COLO829 (cell line): ENCODE results near the gene FADS2.

Experiments used
- DNase-seq: peaks from one replicate; pipeline ENCODE4 v3.0.0; 2012; ENCODE audit warnings: low spot score

FADS2 gene

DNA sequence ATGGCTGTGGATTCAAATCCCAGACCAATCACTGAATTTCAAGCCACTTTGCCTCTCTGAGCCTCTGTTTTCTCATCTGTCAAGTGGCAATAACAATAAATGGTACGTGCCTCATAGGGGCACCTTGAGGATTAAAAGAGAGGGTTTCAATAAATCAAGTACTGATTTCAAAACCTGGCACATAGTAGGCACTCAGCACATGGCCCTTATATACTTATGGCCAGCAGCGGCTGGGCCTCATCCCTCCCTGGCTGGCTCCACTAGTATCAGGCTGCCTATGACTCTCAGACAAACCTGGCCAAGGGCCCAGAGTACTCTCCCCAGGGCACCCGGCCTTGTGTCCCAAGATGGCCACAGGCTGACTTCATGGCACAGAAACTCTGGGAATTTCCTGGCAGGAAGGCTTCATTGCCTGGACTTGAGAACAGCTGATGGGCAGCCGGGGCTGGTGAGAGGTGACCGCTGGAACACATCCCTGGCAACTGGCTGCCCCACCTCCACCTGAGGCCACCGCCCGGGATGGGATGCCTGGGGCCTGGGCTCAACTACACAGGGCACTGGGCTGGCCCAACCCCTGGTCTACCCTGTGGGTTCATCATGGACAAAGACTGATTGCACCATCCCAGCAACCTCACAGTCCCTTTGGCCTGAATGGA, 59.9 kb downstream of the FADS2 start:
- DNase-seq = no peak

DNA sequence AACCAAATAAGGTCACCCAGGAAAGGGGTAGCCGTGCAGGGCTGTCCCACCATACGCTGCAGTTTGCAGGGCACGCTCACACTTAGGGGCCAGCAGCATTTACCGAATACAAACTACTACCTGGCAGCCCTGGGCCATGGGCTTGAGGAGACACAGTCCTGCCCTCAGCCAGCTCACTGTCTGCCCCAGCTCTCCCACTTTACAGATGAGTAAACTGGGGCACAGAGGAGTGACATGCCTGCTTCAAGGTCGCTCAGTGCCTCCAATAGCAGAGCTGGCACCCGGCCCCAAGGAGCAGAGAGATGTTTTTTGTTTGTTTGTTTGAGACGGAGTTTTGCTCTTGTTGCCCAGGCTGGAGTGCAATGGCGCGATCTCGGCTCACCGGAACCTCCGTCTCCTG, 60.5 kb downstream of the FADS2 start:
- DNase-seq = no peak

DNA sequence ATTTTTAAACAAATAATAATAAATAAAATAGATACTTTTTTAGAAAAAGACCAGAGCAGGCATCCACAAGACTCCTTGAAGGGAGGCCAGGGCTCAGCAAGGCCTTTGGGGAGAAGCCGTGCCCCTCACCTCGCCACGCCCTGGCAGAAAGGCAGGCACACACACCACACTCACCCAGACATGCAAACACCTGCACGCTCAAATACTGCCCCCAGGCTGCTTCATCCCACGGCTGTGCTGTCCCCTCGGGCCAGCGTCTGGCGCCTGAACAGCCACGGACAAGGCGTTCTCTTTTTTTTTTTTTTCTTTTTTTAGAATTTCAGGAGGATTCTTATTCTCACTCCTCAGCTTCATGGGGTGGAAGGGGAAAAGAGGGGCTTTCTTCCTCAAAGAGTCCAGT, 61.7 kb downstream of the FADS2 start:
- DNase-seq = no peak

DNA sequence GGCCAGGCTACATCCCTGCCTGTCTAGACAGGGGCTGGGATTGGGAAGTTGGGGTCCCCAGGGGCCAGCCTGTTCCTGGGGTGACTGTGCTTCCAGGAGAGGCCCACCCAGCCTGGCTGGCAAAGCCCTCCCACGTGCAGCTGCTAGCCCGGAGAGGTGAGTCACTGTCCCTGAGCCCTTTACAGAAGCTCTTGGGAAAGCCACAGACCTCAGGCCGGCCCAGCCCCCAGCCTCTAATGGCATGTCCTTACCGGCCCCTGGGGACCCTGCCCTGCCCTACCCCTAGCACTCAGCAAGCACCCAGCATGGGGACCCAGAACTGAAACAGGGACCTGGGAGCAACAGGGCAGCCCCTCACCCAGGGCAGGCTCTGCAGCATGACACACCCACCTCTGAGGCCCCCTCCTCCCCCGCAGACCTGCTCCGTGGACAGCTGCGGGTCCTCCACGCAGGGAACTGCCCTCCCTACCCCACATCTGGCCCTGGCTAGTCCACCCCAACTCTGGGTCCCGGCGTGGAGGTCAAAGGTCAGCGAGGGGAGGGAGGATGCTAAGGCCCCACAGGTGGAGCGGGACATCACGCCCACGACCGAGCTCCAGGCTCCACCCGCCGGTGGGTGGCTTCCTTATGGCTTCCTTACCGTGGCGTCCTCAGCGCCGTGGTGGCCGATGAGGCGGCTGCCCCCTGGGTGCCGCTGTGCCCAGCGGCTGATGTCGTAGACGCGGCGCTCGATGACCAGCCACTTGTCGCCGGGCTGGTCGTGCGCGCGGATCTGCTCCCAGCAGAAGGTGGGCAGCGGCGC, 62.6 kb downstream of the FADS2 start:
- DNase-seq = peak; percentile 26

DNA sequence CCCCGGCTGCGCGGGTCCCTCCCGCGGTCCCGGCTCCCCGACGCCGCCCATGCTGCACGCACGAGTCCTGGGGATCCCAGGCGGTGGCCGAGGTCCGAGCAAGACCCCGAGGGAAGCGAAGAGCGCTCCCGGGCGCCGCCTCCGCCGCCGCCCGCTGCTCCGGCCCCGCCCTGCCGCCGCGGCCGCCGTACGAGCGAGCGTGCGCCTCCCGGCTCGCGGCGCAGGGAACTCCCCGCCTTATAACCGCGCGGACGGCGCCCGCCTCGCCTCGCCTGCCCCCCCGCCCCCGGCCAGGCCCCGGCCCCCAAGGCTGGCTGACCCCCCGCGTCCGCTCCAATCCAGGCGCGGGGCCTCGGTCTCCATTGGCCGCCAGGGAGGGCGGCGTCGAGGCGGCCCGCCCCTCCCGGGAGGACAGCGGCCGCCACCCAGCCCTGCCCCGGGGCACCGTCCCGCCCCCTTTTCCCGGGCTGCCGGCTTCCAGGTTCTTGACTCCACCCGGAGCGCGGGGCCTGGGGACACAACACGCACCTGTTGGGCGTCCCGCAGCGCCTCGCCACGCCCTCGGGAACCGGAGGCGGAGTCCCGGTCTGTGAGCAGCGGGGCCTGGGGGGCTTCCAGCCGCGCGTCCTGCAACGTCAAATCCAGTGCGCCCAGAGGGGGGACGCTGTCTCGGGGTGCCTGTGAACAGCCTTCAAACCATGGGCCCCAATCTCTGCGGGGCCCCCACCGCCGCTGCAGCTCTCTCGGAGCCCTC, 63.4 kb downstream of the FADS2 start, which contains the start of gene FADS3:
FADS3 (minus strand) TSS at position 215 of the 754 bp plus-strand sequence; CDS start at position 51, 164 bp downstream.
- peak; percentile 35 for DNase-seq

DNA sequence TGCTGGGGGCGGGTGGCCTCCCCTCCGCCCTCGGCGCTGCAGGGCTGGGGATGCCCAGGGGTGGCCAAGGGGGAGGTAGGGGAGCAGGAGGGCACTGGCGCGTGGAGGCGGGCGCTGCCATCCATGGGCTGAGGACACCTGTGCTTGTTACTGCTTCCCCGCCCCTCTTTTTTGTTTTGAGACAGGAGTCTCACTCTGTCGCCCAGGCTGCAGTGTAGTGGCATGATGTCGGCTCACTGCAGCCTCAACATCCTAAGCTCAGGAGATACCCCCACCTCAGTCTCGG, 63.9 kb downstream of the FADS2 start:
- DNase-seq = no peak

DNA sequence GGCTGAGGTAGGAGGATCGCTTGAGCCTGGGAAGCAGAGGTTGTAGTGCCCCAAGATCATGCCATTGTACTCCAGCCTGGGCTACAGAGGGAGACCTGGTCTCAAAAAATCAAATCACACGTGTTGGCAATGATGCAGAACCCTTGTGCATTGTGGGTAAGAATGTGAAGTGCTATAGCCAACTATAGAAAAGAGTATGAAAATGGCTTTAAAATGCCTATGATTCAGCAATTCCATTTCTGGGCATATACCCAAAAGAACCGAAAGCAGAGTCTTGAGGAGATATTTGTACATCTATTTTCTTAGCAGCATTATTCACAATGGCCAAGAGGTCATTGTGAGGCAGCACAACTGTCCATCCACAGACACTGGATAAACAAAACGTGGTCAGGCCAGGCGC, 65.9 kb downstream of the FADS2 start:
- no peak for DNase-seq

DNA sequence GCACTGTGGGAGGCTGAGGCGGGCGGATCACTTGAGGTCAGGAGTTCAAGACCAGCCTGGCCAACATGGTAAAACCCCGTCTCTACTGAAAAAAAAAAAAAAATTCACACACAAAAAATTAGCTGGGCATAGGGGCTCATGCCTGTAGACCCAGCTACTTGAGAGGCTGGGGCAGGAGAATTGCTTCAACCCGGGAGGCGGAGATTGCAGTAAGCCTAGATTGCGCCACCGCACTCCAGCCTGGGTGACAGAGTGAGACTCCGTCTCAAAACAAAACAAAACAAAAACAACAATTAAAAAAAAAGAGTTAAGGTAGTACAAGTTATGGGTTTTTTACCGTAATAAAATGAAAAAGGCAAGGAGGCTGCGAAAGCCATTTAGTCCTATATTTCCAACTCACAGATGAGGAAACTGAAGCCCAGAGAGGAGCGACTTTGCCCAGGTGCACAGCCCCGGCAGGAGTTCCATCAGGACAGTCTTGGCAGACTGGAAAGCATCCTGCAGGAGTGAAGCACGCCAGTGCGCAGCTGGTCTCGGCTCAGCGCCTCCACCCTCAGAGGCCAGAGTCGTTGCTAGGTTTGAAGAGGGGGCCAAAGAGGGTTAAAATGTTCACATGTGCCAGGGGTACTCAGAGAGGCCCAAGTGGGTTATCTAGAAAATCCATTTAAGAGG, 67.1 kb downstream of the FADS2 start:
- DNase-seq = no peak

DNA sequence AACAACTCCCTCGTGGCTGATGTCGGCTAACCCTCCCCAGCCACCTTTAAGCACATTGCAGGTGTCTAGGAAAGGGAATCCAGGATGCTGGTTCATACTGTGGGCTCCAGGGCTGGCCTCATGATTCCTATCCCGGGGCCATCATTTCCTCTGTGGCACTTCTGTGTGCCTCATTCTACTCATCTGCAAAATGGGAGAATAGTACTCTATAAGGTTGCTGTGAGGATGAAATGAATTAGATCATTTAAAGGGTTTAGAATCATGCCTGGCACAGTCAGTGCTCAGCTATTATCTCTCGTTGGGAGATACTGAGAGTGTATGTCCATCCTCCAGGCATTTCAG, 67.6 kb downstream of the FADS2 start:
- no peak for DNase-seq

DNA sequence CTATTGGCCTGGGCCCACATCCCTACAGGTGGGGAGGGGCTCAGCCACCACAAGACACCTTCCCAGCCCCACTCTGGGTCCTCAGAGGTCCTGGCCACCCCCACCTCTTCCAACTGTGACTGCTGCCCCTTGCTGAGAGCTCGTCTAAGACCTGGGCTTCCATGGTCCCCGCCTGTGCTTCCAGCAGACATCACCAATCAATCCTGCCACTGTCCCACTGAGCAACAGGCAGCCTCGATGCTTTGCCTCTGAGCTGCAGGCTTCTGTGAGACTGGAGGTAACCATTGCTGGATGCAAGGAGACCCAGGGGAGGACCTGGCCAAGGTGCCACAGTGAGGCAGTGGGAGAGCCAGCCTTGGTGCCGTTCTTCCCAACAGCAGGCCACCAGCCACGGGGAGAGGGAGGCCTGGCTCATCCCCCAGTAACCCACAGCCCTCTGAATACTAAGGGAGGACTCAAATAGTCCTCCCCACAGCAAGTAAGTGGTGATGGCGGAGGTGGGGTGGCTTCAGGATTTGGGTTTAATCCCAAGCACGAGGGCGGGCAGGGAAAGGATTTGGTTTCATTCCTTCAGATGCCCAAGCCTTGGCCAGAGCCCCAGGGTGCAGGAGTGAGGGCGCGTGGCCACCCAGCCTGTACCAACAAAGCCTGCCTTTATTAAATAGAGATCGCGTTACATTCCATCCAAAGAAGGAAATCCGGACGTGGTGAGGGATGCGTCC, 68.7 kb downstream of the FADS2 start:
- DNase-seq = peak; percentile 94

DNA sequence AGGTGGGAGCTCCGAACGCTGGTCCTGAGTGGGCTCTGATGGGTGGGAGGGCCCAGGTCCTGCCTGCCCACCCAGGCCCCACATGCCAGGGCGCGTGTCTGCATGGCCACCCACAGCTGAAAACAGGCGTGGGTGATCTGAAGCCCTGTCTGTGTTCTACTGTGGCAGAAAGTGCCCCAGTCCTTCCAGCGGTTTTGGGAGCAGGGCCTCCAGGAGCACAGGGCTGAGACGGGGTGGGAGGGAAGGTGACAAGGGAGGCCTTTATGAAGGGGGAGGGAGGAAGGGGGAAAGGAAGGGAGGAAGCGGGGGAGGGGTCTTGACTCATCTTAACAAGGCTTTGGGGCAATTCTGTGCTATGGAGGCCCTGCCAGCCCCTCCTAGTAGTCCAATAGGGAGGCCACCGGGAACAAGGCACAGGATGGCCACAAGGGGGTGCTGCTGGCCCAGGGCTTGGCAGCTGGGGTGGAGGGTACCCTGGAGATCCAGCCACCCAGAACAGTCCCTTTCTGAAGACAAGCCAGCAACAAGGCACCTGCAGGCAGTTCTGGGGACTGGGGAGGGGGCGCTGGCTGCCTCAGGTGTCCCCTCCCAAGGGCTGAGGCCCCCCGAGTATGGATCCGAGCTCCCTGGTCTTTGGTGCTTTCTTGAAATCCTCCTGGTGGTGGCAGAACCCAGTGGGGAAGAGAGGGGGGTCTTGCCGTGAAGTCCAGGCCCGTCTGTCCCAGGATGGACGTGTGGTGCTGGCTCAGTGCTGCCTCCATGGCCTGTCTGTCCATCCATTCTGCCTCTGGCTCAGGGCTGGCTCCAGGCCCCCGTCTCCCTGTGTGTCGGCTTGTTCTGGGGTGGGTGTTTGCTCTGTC, 69.5 kb downstream of the FADS2 start:
- DNase-seq = peak; percentile 89

DNA sequence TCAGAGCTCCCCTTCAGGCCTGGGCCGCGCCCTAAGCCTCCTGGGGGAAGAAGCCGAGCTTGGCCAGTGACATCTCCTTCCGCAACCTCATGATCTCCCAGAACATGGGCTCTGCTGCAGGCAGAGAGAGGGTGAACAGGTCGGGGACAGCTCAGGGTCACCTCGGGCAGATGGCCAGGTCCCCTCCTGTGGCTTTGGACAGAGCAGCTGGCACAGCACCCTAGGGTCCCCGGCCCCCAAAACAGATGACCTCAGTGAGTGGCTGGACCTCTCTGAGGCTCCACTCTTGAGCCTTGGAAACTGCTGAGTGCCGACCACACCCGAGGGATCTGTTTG, 70.1 kb downstream of the FADS2 start:
- DNase-seq = no peak

DNA sequence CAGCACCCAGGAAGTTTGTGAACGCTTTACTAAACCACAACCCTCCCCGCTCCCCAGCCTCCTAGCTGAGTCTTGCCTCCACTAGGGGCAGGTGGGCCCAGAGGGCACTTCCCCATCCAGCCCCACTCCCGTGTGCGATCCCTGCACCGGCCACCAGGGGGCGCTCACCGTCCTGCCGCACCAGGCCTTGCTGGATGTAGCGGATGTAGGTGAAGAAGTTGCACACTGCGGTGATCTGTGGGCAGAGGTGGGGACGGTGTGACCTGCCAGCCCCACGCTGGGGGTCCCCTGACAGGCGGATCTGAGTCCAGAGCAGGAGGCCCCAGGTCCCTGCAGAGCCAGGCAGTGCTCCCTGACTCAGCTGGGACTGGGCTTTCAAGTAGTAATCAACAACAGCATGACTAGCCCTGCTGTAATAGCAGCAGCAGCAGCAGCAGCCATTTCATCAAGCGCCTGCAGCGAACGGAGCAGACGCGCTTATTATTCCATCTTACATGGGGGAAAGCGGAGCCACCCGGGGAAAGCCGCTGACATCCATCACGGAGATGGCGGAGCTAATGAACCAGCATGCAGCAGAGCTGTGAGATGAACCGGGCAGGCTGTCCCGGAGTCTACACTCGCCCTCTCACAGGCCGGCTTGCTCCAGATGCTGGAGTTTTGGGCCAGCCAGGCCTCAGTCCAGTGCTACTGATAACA, 71.2 kb downstream of the FADS2 start:
- peak; percentile 72 for DNase-seq

DNA sequence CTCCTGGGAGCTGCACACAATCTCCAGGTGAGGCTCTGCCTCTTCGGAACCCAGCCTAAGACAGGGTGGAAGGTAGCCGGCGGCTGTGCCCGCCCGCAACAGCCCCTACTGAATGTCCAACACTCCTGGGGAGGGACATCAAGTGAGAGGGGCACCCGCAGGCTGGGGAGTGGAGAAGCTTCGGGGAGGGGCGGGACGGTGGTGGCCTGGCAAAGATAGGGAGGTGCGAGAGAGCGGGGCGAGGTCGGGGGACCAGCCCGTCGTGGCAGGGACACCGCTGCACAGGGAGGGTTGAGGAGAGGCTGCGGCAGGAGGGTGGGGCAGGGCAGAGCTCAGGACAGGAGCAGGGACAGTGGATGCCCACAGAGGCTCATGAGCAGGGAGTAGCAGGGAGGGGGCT, 72.2 kb downstream of the FADS2 start:
- no peak for DNase-seq

DNA sequence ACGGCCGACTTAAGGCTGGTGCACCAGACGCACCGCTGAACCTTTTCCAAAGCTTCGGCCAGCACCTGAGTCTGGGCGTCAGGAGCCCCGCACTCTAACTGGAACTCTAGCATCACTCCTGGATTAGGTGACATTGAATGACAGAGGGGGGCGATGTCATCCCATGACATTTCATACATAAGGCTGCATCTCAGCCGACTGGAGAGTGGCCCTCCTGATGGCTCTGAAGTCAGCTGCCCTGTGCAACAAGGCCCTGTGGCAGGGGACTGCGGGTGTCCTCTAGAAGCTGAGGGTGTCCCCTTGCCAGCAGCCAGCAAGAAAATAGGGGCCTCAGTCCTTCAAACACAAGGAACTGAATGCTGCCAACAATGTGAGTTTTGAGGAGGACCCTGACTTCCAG, 73.3 kb downstream of the FADS2 start:
- DNase-seq = no peak

DNA sequence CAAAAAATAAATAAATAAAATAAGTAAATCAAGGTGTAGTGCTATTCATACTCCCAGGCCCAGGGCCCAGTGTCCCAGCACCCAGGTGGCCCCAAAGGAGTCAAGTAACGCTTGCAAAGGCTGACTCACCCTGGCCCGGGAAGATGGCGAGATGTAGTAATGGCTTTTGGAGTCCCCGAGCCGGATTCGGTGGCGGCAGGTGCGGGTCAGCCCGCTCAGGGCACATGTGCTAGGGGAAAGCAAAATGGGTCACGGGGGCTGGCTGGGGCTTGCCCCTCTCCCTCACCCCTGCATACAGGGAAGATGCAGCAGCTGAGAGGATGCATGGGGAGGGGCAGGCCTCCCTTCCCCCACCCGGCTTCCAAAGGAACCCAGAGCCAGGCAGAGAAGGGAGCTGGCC, 74.2 kb downstream of the FADS2 start:
- DNase-seq = no peak

DNA sequence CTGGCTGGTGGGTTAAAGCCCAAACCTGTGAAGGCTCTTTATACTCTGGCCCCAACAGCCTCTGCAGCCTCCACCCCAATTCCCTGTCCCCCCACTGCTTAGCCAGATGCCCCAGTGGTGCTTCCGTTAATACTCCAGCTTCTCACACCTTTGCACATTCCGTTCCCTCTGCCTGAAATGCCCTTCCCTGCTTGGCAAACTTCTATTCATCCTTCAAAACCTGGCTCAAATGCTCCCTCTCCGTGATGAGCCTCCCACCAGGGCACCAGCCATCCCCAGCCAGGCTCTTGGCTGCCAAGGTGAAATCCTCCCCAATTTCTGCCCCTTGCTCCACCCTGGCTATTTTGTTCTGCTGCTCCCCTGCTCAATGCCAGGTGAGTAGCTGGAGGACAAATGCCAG, 75.7 kb downstream of the FADS2 start:
- DNase-seq = no peak

DNA sequence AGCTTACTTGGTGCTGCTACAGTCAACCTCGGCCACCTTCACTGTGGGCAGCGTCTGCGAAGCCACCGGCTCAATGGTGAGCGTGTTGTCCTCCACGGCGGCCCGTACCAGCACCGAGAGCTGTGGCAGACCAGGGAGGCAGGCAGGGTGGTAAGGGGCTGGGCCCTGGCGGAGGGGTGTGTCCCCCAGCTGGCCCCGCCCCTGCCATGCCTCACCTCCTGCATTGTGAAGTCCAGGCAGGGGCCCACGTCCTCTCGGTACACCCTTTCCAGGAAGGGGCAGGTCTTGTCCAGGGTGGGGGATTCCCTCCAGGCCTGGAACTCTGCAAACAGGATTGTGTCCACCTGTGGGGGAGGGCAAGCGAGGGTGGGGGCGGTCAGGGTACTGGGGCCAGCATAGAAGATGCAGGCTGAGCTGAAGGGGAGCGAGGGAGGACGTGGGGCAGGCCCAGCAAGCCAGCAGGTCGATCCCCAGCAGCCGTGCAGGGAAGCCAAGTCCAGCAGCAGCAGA, 76.5 kb downstream of the FADS2 start:
- DNase-seq = no peak

DNA sequence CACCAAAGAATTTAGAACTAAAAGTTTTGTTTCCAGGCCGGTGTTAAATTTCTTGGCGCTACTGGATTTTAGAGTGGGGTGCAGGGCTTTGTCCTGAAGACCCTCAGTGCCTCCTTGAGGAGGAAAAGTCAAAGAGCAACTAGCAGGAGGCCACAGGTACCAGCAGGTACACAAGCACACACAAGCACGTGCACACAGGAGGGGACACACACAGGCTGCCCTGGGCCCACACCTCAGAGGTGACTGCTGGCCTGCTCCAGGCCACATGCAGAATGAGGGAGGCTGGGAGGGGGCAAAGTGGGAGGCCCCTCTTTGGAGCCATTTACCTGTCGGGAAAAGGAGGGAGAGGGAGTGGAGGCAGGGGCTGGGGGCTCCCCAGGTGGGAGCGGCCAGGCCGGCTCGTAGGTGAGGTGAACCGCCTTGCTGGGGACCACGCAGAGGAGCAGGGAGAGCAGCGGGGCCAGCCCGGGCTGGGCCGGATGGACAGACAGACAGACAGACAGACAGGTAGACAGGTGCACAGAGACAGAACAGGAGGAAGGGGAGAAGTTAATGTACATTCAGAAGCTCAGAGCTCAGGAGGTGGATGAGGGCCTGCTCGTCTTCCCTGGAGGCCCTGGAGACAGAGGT, 77.1 kb downstream of the FADS2 start:
- DNase-seq = no peak
